Ectodermal cell (in vitro differentiated cells): ENCODE measurements around the gene CPLX3.
"Not testable (repeated sequence)": the region's sequence is repeated elsewhere in the genome, so short reads cannot be mapped to it uniquely, and the experiment has no call there.

ENCODE experiments used
- H3K27ac ChIP-seq: 2 replicates; pipeline ENCODE4 v1.7.0; 2013; ENCODE audit warnings: mild to moderate bottlenecking, low read depth, low read length; ENCODE audit not compliant: insufficient read depth, poor library complexity, severe bottlenecking
- H3K27me3 ChIP-seq: 2 replicates; pipeline ENCODE4 v1.7.0; 2013; ENCODE audit warnings: mild to moderate bottlenecking, low read length; ENCODE audit not compliant: insufficient read depth, control insufficient read depth, poor library complexity, severe bottlenecking
- H3K36me3 ChIP-seq: one replicate; pipeline ENCODE4 v1.7.0; 2013; ENCODE audit warnings: low read length; ENCODE audit not compliant: control insufficient read depth, insufficient read depth
- H3K4me1 ChIP-seq: one replicate; pipeline ENCODE4 v1.7.0; 2013; ENCODE audit warnings: low read length; ENCODE audit not compliant: control insufficient read depth, insufficient read depth
- H3K4me3 ChIP-seq: 2 replicates; pipeline ENCODE4 v1.7.0; 2013; ENCODE audit warnings: low read depth, low read length, control low read depth; ENCODE audit not compliant: insufficient read depth
- H3K9me3 ChIP-seq: 2 replicates; pipeline ENCODE4 v1.7.0; 2013; ENCODE audit warnings: mild to moderate bottlenecking, low read length, moderate library complexity; ENCODE audit not compliant: control insufficient read depth
- WGBS, 2 experiments: methylation state at CpG; one replicate each; pipeline ENCODE4 v1.1.7; 2013; ENCODE audit warnings: missing lambda C conversion rate in 2 of 2; 5-methylcytosine and 5-hydroxymethylcytosine counted together

CPLX3 gene

GRCh38 chr15:74783072-74783807, 43.2 kb upstream of the CPLX3 start:
- Histone ChIP-seq H3K9me3 (no peaks in the 10 kb centered on the region), H3K27me3 (peaks cover 15% of the 10 kb centered on the region), H3K4me3 (peak overlapping the region; percentile 77), H3K36me3 (no peaks in the 10 kb centered on the region), H3K4me1 (peaks cover 34% of the 10 kb centered on the region), H3K27ac (no peak overlapping the region)
- WGBS, 2 experiments, result 40 to 44% methylated on average over 13 of the region's 13 CpGs

- peaks cover 39% of the 10 kb centered on the region for H3K4me1 ChIP-seq
- no peak overlapping the region for H3K4me3 ChIP-seq
- H3K27me3 ChIP-seq, result peaks cover 15% of the 10 kb centered on the region
- no peaks in the 10 kb centered on the region for H3K9me3 ChIP-seq
- no peak overlapping the region for H3K27ac ChIP-seq
- no peaks in the 10 kb centered on the region for H3K36me3 ChIP-seq
- WGBS, 2 experiments, result 87 to 89% methylated on average over 3 of the region's 3 CpGs
These were observed 42.6 kb upstream of the CPLX3 start for GRCh38 chr15:74783808-74784175.

- Histone ChIP-seq H3K4me3 (no peak overlapping the region), H3K9me3 (no peaks in the 10 kb centered on the region), H3K36me3 (no peaks in the 10 kb centered on the region), H3K27me3 (peaks cover 15% of the 10 kb centered on the region), H3K27ac (no peak overlapping the region), H3K4me1 (peaks cover 47% of the 10 kb centered on the region)
- 90% methylated on average over 8 of the region's 8 CpGs for WGBS, 2 experiments
These were observed 41.8 kb upstream of the CPLX3 start for GRCh38 chr15:74784426-74785193.

GRCh38 chr15:74785194-74786032, 41.0 kb upstream of the CPLX3 start:
- Histone ChIP-seq H3K4me1 (peaks cover 52% of the 10 kb centered on the region), H3K27me3 (peaks cover 12% of the 10 kb centered on the region), H3K27ac (no peak overlapping the region), H3K36me3 (no peaks in the 10 kb centered on the region), H3K4me3 (no peak overlapping the region), H3K9me3 (no peaks in the 10 kb centered on the region)
- whole genome bisulfite sequencing, 2 experiments, result 90 to 91% methylated on average over 12 to 13 of the region's 13 CpGs

GRCh38 chr15:74786081-74786480, 40.3 kb upstream of the CPLX3 start:
- WGBS, 2 experiments, result 92 to 94% methylated on average over 12 of the region's 12 CpGs

GRCh38 chr15:74786551-74787165, 39.8 kb upstream of the CPLX3 start:
- H3K27me3 ChIP-seq, result no peaks in the 10 kb centered on the region
- 91 to 93% methylated on average over 7 of the region's 7 CpGs for WGBS, 2 experiments
- peaks cover 46% of the 10 kb centered on the region for H3K4me1 ChIP-seq
- no peaks in the 10 kb centered on the region for H3K9me3 ChIP-seq
- no peak overlapping the region for H3K27ac ChIP-seq
- no peaks in the 10 kb centered on the region for H3K36me3 ChIP-seq
- no peak overlapping the region for H3K4me3 ChIP-seq

More at GRCh38 chr15:74786081-74786480, 40.3 kb upstream of the CPLX3 start:
- H3K27me3 ChIP-seq, H3K36me3 ChIP-seq, H3K9me3 ChIP-seq, H3K27ac ChIP-seq, H3K4me3 ChIP-seq: not testable (repeated sequence)
- H3K4me1 ChIP-seq, result peaks cover 48% of the 10 kb centered on the region

- H3K27ac ChIP-seq, result no peak overlapping the region
- H3K9me3 ChIP-seq, result no peaks in the 10 kb centered on the region
- peaks cover 48% of the 10 kb centered on the region for H3K4me1 ChIP-seq
- no peak overlapping the region for H3K4me3 ChIP-seq
- no peaks in the 10 kb centered on the region for H3K27me3 ChIP-seq
- 48% methylated on average over 13 of the region's 13 CpGs for WGBS, 2 experiments
- H3K36me3 ChIP-seq, result no peaks in the 10 kb centered on the region
These were observed 39.0 kb upstream of the CPLX3 start for GRCh38 chr15:74787251-74788041.

GRCh38 chr15:74788042-74788682, 38.3 kb upstream of the CPLX3 start:
- Histone ChIP-seq H3K9me3 (no peaks in the 10 kb centered on the region), H3K27me3 (no peaks in the 10 kb centered on the region), H3K4me3 (no peak overlapping the region), H3K4me1 (peaks cover 49% of the 10 kb centered on the region), H3K36me3 (no peaks in the 10 kb centered on the region), H3K27ac (no peak overlapping the region)
- 58 to 64% methylated on average over 7 of the region's 7 CpGs for WGBS, 2 experiments

- Histone ChIP-seq H3K27me3 (no peaks in the 10 kb centered on the region), H3K9me3 (no peaks in the 10 kb centered on the region), H3K4me1 (peaks cover 48% of the 10 kb centered on the region), H3K36me3 (no peaks in the 10 kb centered on the region), H3K4me3 (no peak overlapping the region), H3K27ac (no peak overlapping the region)
- WGBS, 2 experiments, result 72 to 75% methylated on average over 8 to 9 of the region's 9 CpGs
These were observed 37.7 kb upstream of the CPLX3 start for GRCh38 chr15:74788683-74789151.
